Measurements from ENCODE around the gene TMF1.

Gene TMF1

GRCh38 chr3:69013253-69014021 lies 38.7 kb downstream of the TMF1 start, which contains the start of gene EOGT:
TSS of gene EOGT (minus strand) at chr3:69013684. CDS start at chr3:69009846, 3,838 bp downstream.
- peak; percentile 53 to 57 for DNase-seq (ENCODE audit: low read depth in 2 of 2)

- no peak for DNase-seq (ENCODE audit: low read depth in 2 of 2)
Observed at GRCh38 chr3:69012800-69013252, 39.3 kb downstream of the TMF1 start.

- peak; percentile 34 to 50 for DNase-seq (ENCODE audit: low read depth in 2 of 2)
Observed at GRCh38 chr3:69012100-69012799, 39.9 kb downstream of the TMF1 start.

- DNase-seq (ENCODE audit: low read depth in 2 of 2), result no peak
Observed at GRCh38 chr3:69011096-69011730, 40.9 kb downstream of the TMF1 start.

- DNase-seq (ENCODE audit: low read depth in 2 of 2), result peak; percentile 72 to 73
Observed at GRCh38 chr3:69009559-69010410, 42.3 kb downstream of the TMF1 start.

GRCh38 chr3:69008980-69009379 lies 43.2 kb downstream of the TMF1 start:
- no peak for DNase-seq (ENCODE audit: low read depth in 2 of 2)

- DNase-seq (ENCODE audit: low read depth in 2 of 2), result no peak
Observed at GRCh38 chr3:69005791-69006482, 46.2 kb downstream of the TMF1 start.

- peak in 1 of 2 experiments; percentile 12 for DNase-seq (ENCODE audit: low read depth in 2 of 2)
Observed at GRCh38 chr3:69005071-69005790, 46.9 kb downstream of the TMF1 start.

- DNase-seq (ENCODE audit: low read depth in 2 of 2), result no peak
Observed at GRCh38 chr3:69004138-69004537, 48.0 kb downstream of the TMF1 start.

GRCh38 chr3:68999605-69000004 lies 52.5 kb downstream of the TMF1 start:
- DNase-seq (ENCODE audit: low read depth in 2 of 2), result no peak

GRCh38 chr3:68999158-68999557 lies 53.0 kb downstream of the TMF1 start:
- no peak for DNase-seq (ENCODE audit: low read depth in 2 of 2)

- DNase-seq (ENCODE audit: low read depth in 2 of 2), result no peak
Observed at GRCh38 chr3:68997887-68998286, 54.2 kb downstream of the TMF1 start.

- no peak for DNase-seq (ENCODE audit: low read depth in 2 of 2)
Observed at GRCh38 chr3:68996356-68996995, 55.7 kb downstream of the TMF1 start.

- DNase-seq (ENCODE audit: low read depth in 2 of 2), result peak; percentile 36 to 47
Observed at GRCh38 chr3:68988740-68989139, 63.4 kb downstream of the TMF1 start.

GRCh38 chr3:68987322-68987721 lies 64.8 kb downstream of the TMF1 start:
- DNase-seq (ENCODE audit: low read depth in 2 of 2), result no peak

- no peak for DNase-seq (ENCODE audit: low read depth in 2 of 2)
Observed at GRCh38 chr3:68986496-68987208, 65.5 kb downstream of the TMF1 start.

- no peak for DNase-seq (ENCODE audit: low read depth in 2 of 2)
Observed at GRCh38 chr3:68985146-68985790, 66.9 kb downstream of the TMF1 start.

- no peak for DNase-seq (ENCODE audit: low read depth in 2 of 2)
Observed at GRCh38 chr3:68984011-68984530, 68.1 kb downstream of the TMF1 start.
